Measurements from ENCODE around the gene AFAP1. TPM values are rescaled to one million over a fixed set of nuclear protein-coding genes. Genes with fewer than 3 reads are reported as not detected.

AFAP1 gene
- total RNA-seq, 4 donors from 2014 or later, result 8.3 to 27.1 (median 11.1) TPM

DNA sequence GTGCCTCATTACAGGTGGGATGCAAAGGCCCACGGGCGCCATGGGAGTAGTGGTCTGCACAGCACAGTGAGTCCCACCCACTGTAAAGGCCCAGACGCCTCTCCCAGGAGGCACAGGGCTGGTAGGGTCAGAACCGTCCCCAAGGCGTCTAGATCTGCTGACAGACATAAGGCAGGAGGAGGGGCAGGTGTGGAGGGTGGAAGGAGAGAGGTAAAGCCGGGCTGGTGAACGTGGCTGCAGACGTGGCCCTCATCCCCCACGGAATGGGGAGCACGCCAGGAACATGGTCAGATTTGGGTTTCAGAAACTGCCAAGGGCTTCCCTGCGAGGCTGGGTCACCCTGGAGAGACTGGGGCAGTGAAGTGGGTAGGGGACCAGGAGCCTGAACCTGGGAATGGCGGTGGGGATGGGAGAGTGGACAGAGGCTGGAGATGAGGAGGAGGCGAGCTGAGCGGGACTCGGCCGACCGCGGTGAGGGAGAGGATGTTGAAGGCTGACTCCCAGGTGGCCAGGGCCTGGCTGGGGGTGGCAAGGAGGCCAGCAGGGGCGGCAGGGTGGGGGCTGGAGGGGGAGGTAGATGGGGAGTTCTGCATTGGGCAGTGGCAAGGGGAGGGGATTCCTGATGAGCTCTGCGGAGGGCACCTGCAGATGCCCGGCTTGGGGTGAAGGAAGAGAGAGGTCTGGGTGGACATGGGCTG is 184.9 kb downstream of the AFAP1 start:
- Histone ChIP-seq H3K9me3 (no peaks in the 10 kb centered on the region), H3K4me3 (no peak overlapping the region), H3K36me3 (no peaks in the 10 kb centered on the region), H3K27ac (no peak overlapping the region), H3K4me1 (peaks cover 14% of the 10 kb centered on the region), H3K27me3 (no peaks in the 10 kb centered on the region)
- TF ChIP-seq, protein P1, sequence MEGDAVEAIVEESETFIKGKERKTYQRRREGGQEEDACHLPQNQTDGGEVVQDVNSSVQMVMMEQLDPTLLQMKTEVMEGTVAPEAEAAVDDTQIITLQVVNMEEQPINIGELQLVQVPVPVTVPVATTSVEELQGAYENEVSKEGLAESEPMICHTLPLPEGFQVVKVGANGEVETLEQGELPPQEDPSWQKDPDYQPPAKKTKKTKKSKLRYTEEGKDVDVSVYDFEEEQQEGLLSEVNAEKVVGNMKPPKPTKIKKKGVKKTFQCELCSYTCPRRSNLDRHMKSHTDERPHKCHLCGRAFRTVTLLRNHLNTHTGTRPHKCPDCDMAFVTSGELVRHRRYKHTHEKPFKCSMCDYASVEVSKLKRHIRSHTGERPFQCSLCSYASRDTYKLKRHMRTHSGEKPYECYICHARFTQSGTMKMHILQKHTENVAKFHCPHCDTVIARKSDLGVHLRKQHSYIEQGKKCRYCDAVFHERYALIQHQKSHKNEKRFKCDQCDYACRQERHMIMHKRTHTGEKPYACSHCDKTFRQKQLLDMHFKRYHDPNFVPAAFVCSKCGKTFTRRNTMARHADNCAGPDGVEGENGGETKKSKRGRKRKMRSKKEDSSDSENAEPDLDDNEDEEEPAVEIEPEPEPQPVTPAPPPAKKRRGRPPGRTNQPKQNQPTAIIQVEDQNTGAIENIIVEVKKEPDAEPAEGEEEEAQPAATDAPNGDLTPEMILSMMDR (IDR thresholded peaks at IDR 0.05), result no peak
- TF ChIP-seq POLR2A (IDR thresholded peaks at IDR 0.05), result no peak
- TF ChIP-seq POLR2AphosphoS5 (IDR thresholded peaks at IDR 0.05), result no peak
- TF ChIP-seq EP300 (IDR thresholded peaks at IDR 0.05), result no peak
- no peak for DNase-seq (ENCODE audit: low spot score in 2 of 2)
- 89% methylated on average over 21 of the region's 21 CpGs for WGBS

- H3K4me1 ChIP-seq, result peaks cover 14% of the 10 kb centered on the region
- WGBS, result 84% methylated on average over 13 of the region's 15 CpGs
- no peaks in the 10 kb centered on the region for H3K9me3 ChIP-seq
- H3K4me3 ChIP-seq, result no peak overlapping the region
- no peaks in the 10 kb centered on the region for H3K27me3 ChIP-seq
- TF ChIP-seq POLR2AphosphoS5 (IDR thresholded peaks at IDR 0.05) (no peak), POLR2A (IDR thresholded peaks at IDR 0.05) (no peak), EP300 (IDR thresholded peaks at IDR 0.05) (no peak)
- TF ChIP-seq, protein P1 (IDR thresholded peaks at IDR 0.05), result no peak
- no peak for DNase-seq (ENCODE audit: low spot score in 2 of 2)
- H3K36me3 ChIP-seq, result no peaks in the 10 kb centered on the region
- H3K27ac ChIP-seq, result no peak overlapping the region
Measured at GRCh38 chr4:7753931-7754465, 185.7 kb downstream of the AFAP1 start.

- TF ChIP-seq, protein P1 (IDR thresholded peaks at IDR 0.05), result no peak
- TF ChIP-seq POLR2AphosphoS5 (IDR thresholded peaks at IDR 0.05) (no peak), EP300 (IDR thresholded peaks at IDR 0.05) (no peak), POLR2A (IDR thresholded peaks at IDR 0.05) (no peak)
- no peak overlapping the region for H3K27ac ChIP-seq
- peaks cover 14% of the 10 kb centered on the region for H3K4me1 ChIP-seq
- WGBS, result 67% methylated on average over 15 of the region's 15 CpGs
- no peak for DNase-seq (ENCODE audit: low spot score in 2 of 2)
- no peaks in the 10 kb centered on the region for H3K36me3 ChIP-seq
- no peaks in the 10 kb centered on the region for H3K27me3 ChIP-seq
- H3K9me3 ChIP-seq, result no peaks in the 10 kb centered on the region
- H3K4me3 ChIP-seq, result no peak overlapping the region
Measured at GRCh38 chr4:7753271-7753670, 186.4 kb downstream of the AFAP1 start.

DNA sequence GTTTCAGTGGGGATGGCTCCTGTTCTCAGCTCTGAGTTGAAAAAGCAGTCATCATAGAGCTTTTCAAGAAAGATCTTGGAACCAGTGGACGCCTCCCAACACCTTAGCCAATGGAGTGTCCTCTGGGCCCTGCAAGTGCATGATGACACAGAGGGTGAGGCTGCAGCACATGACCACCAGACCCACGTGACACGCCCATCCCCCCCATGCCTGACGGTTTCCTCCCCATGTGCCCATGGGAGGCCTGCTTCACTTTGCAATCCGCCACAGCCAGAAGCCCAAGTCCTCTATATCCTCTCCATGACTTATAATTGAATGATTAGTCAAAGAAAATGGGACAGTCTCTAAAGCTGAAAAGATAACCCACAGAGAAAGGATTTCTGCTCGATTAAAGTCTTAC is 187.0 kb downstream of the AFAP1 start:
- Histone ChIP-seq H3K4me1 (peaks cover 12% of the 10 kb centered on the region), H3K27me3 (no peaks in the 10 kb centered on the region), H3K36me3 (no peaks in the 10 kb centered on the region), H3K27ac (no peak overlapping the region), H3K9me3 (no peaks in the 10 kb centered on the region), H3K4me3 (no peak overlapping the region)
- WGBS, result 86% methylated on average over 6 of the region's 6 CpGs
- TF ChIP-seq POLR2A (IDR thresholded peaks at IDR 0.05) (no peak), POLR2AphosphoS5 (IDR thresholded peaks at IDR 0.05) (no peak), EP300 (IDR thresholded peaks at IDR 0.05) (no peak)
- TF ChIP-seq, protein P1 (IDR thresholded peaks at IDR 0.05), result no peak
- DNase-seq (ENCODE audit: low spot score in 2 of 2), result no peak

DNA sequence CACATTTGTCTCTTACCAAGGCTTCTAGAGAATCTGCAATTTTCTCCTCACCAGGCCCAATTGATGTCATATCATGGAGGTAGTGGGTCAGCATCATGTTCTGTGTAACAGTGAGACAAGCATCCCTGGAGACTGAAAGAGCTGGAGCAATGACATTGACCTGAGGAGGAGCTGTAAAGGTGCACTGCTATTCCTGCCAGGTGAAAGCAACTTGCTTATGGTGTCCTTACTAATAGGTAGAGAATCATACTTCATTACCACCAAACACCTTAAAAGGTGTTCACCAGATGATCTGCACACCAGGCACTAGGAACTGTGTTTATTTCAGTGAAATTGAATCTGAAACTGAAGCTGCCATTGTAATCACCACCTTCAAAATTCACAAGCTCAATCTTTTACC is 188.7 kb downstream of the AFAP1 start:
- Histone ChIP-seq H3K36me3 (no peaks in the 10 kb centered on the region), H3K27me3 (no peaks in the 10 kb centered on the region), H3K9me3 (no peaks in the 10 kb centered on the region), H3K27ac (no peak overlapping the region), H3K4me3 (no peak overlapping the region), H3K4me1 (peaks cover 4% of the 10 kb centered on the region)
- TF ChIP-seq EP300 (IDR thresholded peaks at IDR 0.05) (no peak), POLR2AphosphoS5 (IDR thresholded peaks at IDR 0.05) (no peak), POLR2A (IDR thresholded peaks at IDR 0.05) (no peak)
- TF ChIP-seq, protein P1 (IDR thresholded peaks at IDR 0.05), result no peak
- DNase-seq (ENCODE audit: low spot score in 2 of 2), result no peak
